Gastroesophageal sphincter (tissue), 4 donors: Measurements from ENCODE around the gene ACSM2B. TPM values are rescaled to one million over a fixed set of nuclear protein-coding genes. Genes with fewer than 3 reads are reported as not detected.
"Not testable (repeated sequence)": the region's sequence is repeated elsewhere in the genome, so short reads cannot be mapped to it uniquely, and the experiment has no call there.

Experiments used
- ATAC-seq: fragments of 150-250 bp; one replicate; pipeline ENCODE4 v1.9.1; 2016; ENCODE audit warnings: mild to moderate bottlenecking, moderate library complexity
- H3K27ac ChIP-seq, 4 donors: fragments of 200-600 bp; sonication (generic) in 3 of 4; 1 replicate in 3 of 4; 2 replicates in 1 of 4; pipeline ENCODE4 v1.5.1; 2016 to 2019
- H3K27me3 ChIP-seq: fragments of 200-600 bp; sonication (generic); one replicate; pipeline ENCODE4 v1.5.1; 2019
- H3K36me3 ChIP-seq, 2 donors: fragments of 200-600 bp; sonication (generic); one replicate each; pipeline ENCODE4 v1.5.1; 2019; ENCODE audit warnings: control low read depth in 1 of 2
- H3K4me1 ChIP-seq, 3 donors: fragments of 200-600 bp; sonication (generic); 1 replicate in 2 of 3; 2 replicates in 1 of 3; pipeline ENCODE4 v1.5.1; 2016 to 2019; ENCODE audit warnings: control low read depth in 2 of 3
- H3K4me3 ChIP-seq, 2 donors: fragments of 200-600 bp; sonication (generic); one replicate each; pipeline ENCODE4 v1.5.1; 2019; ENCODE audit warnings: mild to moderate bottlenecking in 1 of 2, moderate library complexity in 1 of 2
- H3K9me3 ChIP-seq, 3 donors: fragments of 200-600 bp; sonication (generic); one replicate each; pipeline ENCODE4 v1.5.1; 2017 to 2019; ENCODE audit warnings: control low read depth in 2 of 3
- CTCF ChIP-seq, 4 experiments: fragments of 200-600 bp in 2 of 4; fragments of 450-650 bp in 2 of 4; sonication (generic) in 1 of 4; IDR thresholded peaks; one replicate each; pipeline ENCODE4 v1.5.1; 2017 to 2019; ENCODE audit warnings: antibody characterized with exemption in 4 of 4, mild to moderate bottlenecking in 2 of 4, moderate library complexity in 2 of 4
- EP300 ChIP-seq: sonication (generic); formaldehyde crosslinking; IDR thresholded peaks from one replicate; pipeline ENCODE4 v1.6.1; 2017; ENCODE audit warnings: antibody characterized with exemption, mild to moderate bottlenecking
- POLR2A ChIP-seq, 2 donors: fragments of 450-650 bp; IDR thresholded peaks; one replicate each; pipeline ENCODE4 v1.6.1; 2017; ENCODE audit warnings: antibody characterized with exemption in 2 of 2, mild to moderate bottlenecking in 2 of 2, moderate library complexity in 1 of 2
- POLR2AphosphoS5 ChIP-seq: sonication (generic); formaldehyde crosslinking; IDR thresholded peaks from one replicate; pipeline ENCODE4 v1.6.1; 2017; ENCODE audit warnings: antibody characterized with exemption
- WGBS, 2 donors: methylation state at CpG; one replicate each; pipeline ENCODE4 v1.1.5; 2018; ENCODE audit warnings: low coverage in 1 of 2; 5-methylcytosine and 5-hydroxymethylcytosine counted together
- total RNA-seq, 4 donors: library from RNA; depleted of rRNA; stranded (reverse); fragments of >200 nt; gene quantifications; one replicate each; pipeline ENCODE4 v1.1.0, GENCODE V29; 2016

ACSM2B gene
- total RNA-seq, 4 donors from 2014 or later = 0.13 TPM; not detected in 3

GRCh38 chr16:20517149-20517548 lies 59.0 kb downstream of the ACSM2B start:
- ATAC-seq = no peak
- Histone ChIP-seq H3K4me1 (no peaks in the 10 kb centered on the region), H3K4me3 (no peak overlapping the region), H3K27ac (no peak overlapping the region), H3K9me3 (no peaks in the 10 kb centered on the region), H3K36me3 (no peaks in the 10 kb centered on the region), H3K27me3 (peaks cover 5% of the 10 kb centered on the region)
- WGBS, 2 donors = 67 to 78% methylated on average over 3 of the region's 3 CpGs
- TF ChIP-seq EP300 (no peak), CTCF (IDR thresholded peaks at IDR 0.05) (no peak), POLR2A (IDR thresholded peaks at IDR 0.05) (no peak), POLR2AphosphoS5 (no peak)

GRCh38 chr16:20515688-20516090 lies 60.5 kb downstream of the ACSM2B start:
- Histone ChIP-seq H3K27ac (no peak overlapping the region), H3K36me3 (no peaks in the 10 kb centered on the region), H3K4me1 (no peaks in the 10 kb centered on the region), H3K4me3 (no peak overlapping the region), H3K9me3 (no peaks in the 10 kb centered on the region), H3K27me3 (peaks cover 5% of the 10 kb centered on the region)
- no peak for TF ChIP-seq EP300
- TF ChIP-seq POLR2AphosphoS5 = no peak
- no peak for TF ChIP-seq CTCF (IDR thresholded peaks at IDR 0.05)
- TF ChIP-seq POLR2A (IDR thresholded peaks at IDR 0.05) = no peak
- no peak for ATAC-seq

GRCh38 chr16:20510323-20510722 lies 65.8 kb downstream of the ACSM2B start:
- TF ChIP-seq POLR2A (IDR thresholded peaks at IDR 0.05) = no peak
- no peak for TF ChIP-seq CTCF (IDR thresholded peaks at IDR 0.05)
- no peak overlapping the region for H3K27ac ChIP-seq
- no peak overlapping the region for H3K4me3 ChIP-seq
- no peak for ATAC-seq
- no peaks in the 10 kb centered on the region for H3K4me1 ChIP-seq
- peaks cover 0 to 10% (median 0%) of the 10 kb centered on the region in 3 donors for H3K9me3 ChIP-seq
- peaks cover 5% of the 10 kb centered on the region for H3K27me3 ChIP-seq
- 71% methylated on average over 1 of the region's 1 CpG; no CpG with 5 or more reads in 1 of the 2 donors for WGBS, 2 donors
- H3K36me3 ChIP-seq = no peaks in the 10 kb centered on the region

GRCh38 chr16:20507280-20507679 lies 68.9 kb downstream of the ACSM2B start:
- H3K36me3 ChIP-seq = no peaks in the 10 kb centered on the region
- no peaks in the 10 kb centered on the region for H3K4me1 ChIP-seq
- no peak overlapping the region for H3K27ac ChIP-seq
- no peak overlapping the region for H3K4me3 ChIP-seq
- TF ChIP-seq POLR2A (IDR thresholded peaks at IDR 0.05) (no peak), CTCF (IDR thresholded peaks at IDR 0.05) (no peak), EP300 (no peak), POLR2AphosphoS5 (no peak)
- H3K9me3 ChIP-seq = peaks cover 0 to 18% (median 0%) of the 10 kb centered on the region in 3 donors
- no peak for ATAC-seq
- WGBS, 2 donors = 75 to 100% methylated on average over 1 of the region's 2 CpGs
- H3K27me3 ChIP-seq = no peaks in the 10 kb centered on the region

GRCh38 chr16:20504418-20504817 lies 71.7 kb downstream of the ACSM2B start:
- TF ChIP-seq POLR2A (IDR thresholded peaks at IDR 0.05) (no peak), CTCF (IDR thresholded peaks at IDR 0.05) (no peak)
- H3K4me1 ChIP-seq = no peaks in the 10 kb centered on the region
- no CpG with 5 or more reads among the region's 1 CpG for WGBS, 2 donors
- no peaks in the 10 kb centered on the region for H3K27me3 ChIP-seq
- no peak overlapping the region for H3K27ac ChIP-seq
- ATAC-seq = no peak
- H3K4me3 ChIP-seq = no peak overlapping the region
- H3K36me3 ChIP-seq = no peaks in the 10 kb centered on the region
- H3K9me3 ChIP-seq = peaks cover 0 to 18% (median 0%) of the 10 kb centered on the region in 3 donors

GRCh38 chr16:20491448-20491847 lies 84.7 kb downstream of the ACSM2B start:
- not testable (repeated sequence) for H3K4me3 ChIP-seq, H3K4me1 ChIP-seq, ATAC-seq, H3K9me3 ChIP-seq, H3K27ac ChIP-seq, H3K36me3 ChIP-seq, H3K27me3 ChIP-seq
- no CpG with 5 or more reads among the region's 11 CpGs for WGBS, 2 donors

GRCh38 chr16:20490994-20491393 lies 85.2 kb downstream of the ACSM2B start:
- not testable (repeated sequence) for H3K9me3 ChIP-seq, H3K27me3 ChIP-seq, H3K4me3 ChIP-seq, ATAC-seq, H3K36me3 ChIP-seq, H3K27ac ChIP-seq, H3K4me1 ChIP-seq
- no CpG with 5 or more reads among the region's 3 CpGs for WGBS, 2 donors
